ENCODE data around the gene PBX1. TPM values are rescaled to one million over a fixed set of nuclear protein-coding genes. Genes with fewer than 3 reads are reported as not detected.

PBX1 gene
- total and polyA plus RNA-seq, 10 of the 15 experiments (the other 5 are each of a cell fraction or from before 2014, with no cell fraction given): 0.05 to 0.28 (median 0.11) TPM; not detected in 5

- no peak for FAIRE-seq
- 39% methylated on average over 2 of the region's 2 CpGs for WGBS (ENCODE audit: insufficient coverage, insufficient replicate concordance, low lambda C conversion rate, missing lambda C conversion rate)
Measured at GRCh38 chr1:164645921-164646320, 86.9 kb downstream of the PBX1 start.

More at GRCh38 chr1:164645921-164646320, 86.9 kb downstream of the PBX1 start:
- H3K9ac ChIP-seq (ENCODE audit: control insufficient read depth, insufficient read depth, low read length): no peak overlapping the region
- no peaks in the 10 kb centered on the region for H3K79me2 ChIP-seq (ENCODE audit: control insufficient read depth, insufficient read depth, low read length)
- H3K4me3 ChIP-seq: no peak overlapping the region
- no peak for TF ChIP-seq PKNOX1 (IDR thresholded peaks at IDR 0.05)
- no peak for TF ChIP-seq SPI1 (IDR thresholded peaks at IDR 0.05; ENCODE audit: borderline replicate concordance, insufficient read depth, low read depth, low read length)
- no peak for TF ChIP-seq ZZZ3 (IDR thresholded peaks at IDR 0.05; ENCODE audit: control insufficient read depth, insufficient read length, low read depth)
- TF ChIP-seq CHD4 (IDR thresholded peaks at IDR 0.05): no peak
- no peak for TF ChIP-seq BMI1 (IDR thresholded peaks at IDR 0.05; ENCODE audit: borderline replicate concordance)
- no peak for TF ChIP-seq ZBTB33 (IDR thresholded peaks at IDR 0.05)
- H3K36me3 ChIP-seq (ENCODE audit: control insufficient read depth in 2 of 2, insufficient read depth in 2 of 2, low read length in 1 of 2): no peaks in the 10 kb centered on the region
- POLR2A ChIA-PET: no interaction called here
- ATAC-seq (no peak), DNase-seq (ENCODE audit: low read depth, low spot score) (no peak)
- H2AFZ ChIP-seq (ENCODE audit: control insufficient read depth, low read depth, low read length): no peak overlapping the region
- RAD21 ChIA-PET (ENCODE audit: unreplicated experiment): no interaction called here
- H3K4me1 ChIP-seq (ENCODE audit: control insufficient read depth, insufficient read depth, low read length): no peaks in the 10 kb centered on the region
- BruUV-seq (replicated peaks): no TSS peak
- CTCF ChIA-PET: no interaction called here
- no peaks in the 10 kb centered on the region for H3K27me3 ChIP-seq (replicated peaks in 1 of 2; ENCODE audit: control insufficient read depth in 2 of 2, insufficient read depth in 2 of 2, low read length in 1 of 2)
- intact Hi-C loops (cut with micrococcal nuclease; ENCODE audit: unreplicated experiment): no loop called here
- SMC1A ChIA-PET (ENCODE audit: uncharacterized antibody, unreplicated experiment): no interaction called here
- H3K4me2 ChIP-seq (ENCODE audit: control insufficient read depth, insufficient read depth): no peak overlapping the region
- H3K27ac ChIP-seq (ENCODE audit: control insufficient read depth, insufficient read depth): no peak overlapping the region
- in situ Hi-C loops (cut with MboI): no loop called here
- H3K9me3 ChIP-seq (replicated peaks; ENCODE audit: control insufficient read depth, insufficient read depth, low read length): no peaks in the 10 kb centered on the region
- H4K20me1 ChIP-seq (ENCODE audit: control insufficient read depth, insufficient read depth): no peaks in the 10 kb centered on the region
